ENCODE data around the gene FGD5.

FGD5 gene

GRCh38 chr3:14771593-14772497 is 46.9 kb upstream of the FGD5 start:
- H4K91ac ChIP-seq (ENCODE audit: low read length) = no peak overlapping the region
- H3K9ac ChIP-seq (ENCODE audit: low read length) = no peak overlapping the region
- H3K4me3 ChIP-seq (ENCODE audit: insufficient read depth in 1 of 2, low read depth in 1 of 2, low read length in 2 of 2) = no peak overlapping the region
- H3K4ac ChIP-seq (ENCODE audit: low read depth in 1 of 2, low read length in 2 of 2) = no peak overlapping the region
- no peak overlapping the region for H2AFZ ChIP-seq (ENCODE audit: low read depth, low read length)
- no peaks in the 10 kb centered on the region for H3K79me1 ChIP-seq (replicated peaks; ENCODE audit: low read length, poor library complexity, severe bottlenecking)
- no peak overlapping the region for H2BK12ac ChIP-seq (ENCODE audit: low read length in 2 of 2)
- no peak for DNase-seq
- no peak overlapping the region for H4K8ac ChIP-seq (ENCODE audit: low read length)
- H2BK120ac ChIP-seq (ENCODE audit: low read depth, low read length) = no peak overlapping the region
- H2BK5ac ChIP-seq (ENCODE audit: low read depth, low read length, poor library complexity, severe bottlenecking) = no peak overlapping the region
- H3K23ac ChIP-seq (ENCODE audit: low read length in 2 of 2) = no peak overlapping the region
- no peaks in the 10 kb centered on the region for H3K9me3 ChIP-seq (ENCODE audit: control insufficient read depth, low read length)
- 83% methylated on average over 13 of the region's 18 CpGs for WGBS
- H3K27ac ChIP-seq (ENCODE audit: low read length, poor library complexity, severe bottlenecking) = no peak overlapping the region
- H3K4me2 ChIP-seq (ENCODE audit: low read length, poor library complexity, severe bottlenecking) = no peak overlapping the region
- peak overlapping the region in 1 of 2 experiments; percentile 36 for H3K14ac ChIP-seq (ENCODE audit: low read length in 2 of 2)
- H3K27me3 ChIP-seq (ENCODE audit: control insufficient read depth in 1 of 2, insufficient read depth in 1 of 2, low read length in 2 of 2) = peaks cover 0 to 23% of the 10 kb centered on the region in 2 experiments
- H2AK5ac ChIP-seq (ENCODE audit: low read length, severe bottlenecking) = no peak overlapping the region
- no peaks in the 10 kb centered on the region for H3K4me1 ChIP-seq (ENCODE audit: control insufficient read depth, insufficient read depth, low read depth, low read length)
- H2BK15ac ChIP-seq (ENCODE audit: low read depth, poor library complexity, severe bottlenecking) = no peak overlapping the region
- no peak overlapping the region for H3K18ac ChIP-seq (ENCODE audit: low read depth in 1 of 2, low read length in 2 of 2)
- no peaks in the 10 kb centered on the region for H3K36me3 ChIP-seq (ENCODE audit: control insufficient read depth in 1 of 2, insufficient read depth in 2 of 2, low read depth in 1 of 2, low read length in 2 of 2)

GRCh38 chr3:14772533-14773138 is 46.1 kb upstream of the FGD5 start:
- no peak overlapping the region for H3K23ac ChIP-seq (ENCODE audit: low read length in 2 of 2)
- H2AK5ac ChIP-seq (ENCODE audit: low read length, severe bottlenecking) = no peak overlapping the region
- no peaks in the 10 kb centered on the region for H3K36me3 ChIP-seq (ENCODE audit: control insufficient read depth in 1 of 2, insufficient read depth in 2 of 2, low read depth in 1 of 2, low read length in 2 of 2)
- no peaks in the 10 kb centered on the region for H3K79me1 ChIP-seq (replicated peaks; ENCODE audit: low read length, poor library complexity, severe bottlenecking)
- H2BK5ac ChIP-seq (ENCODE audit: low read depth, low read length, poor library complexity, severe bottlenecking) = no peak overlapping the region
- H3K27me3 ChIP-seq (ENCODE audit: control insufficient read depth in 1 of 2, insufficient read depth in 1 of 2, low read length in 2 of 2) = peaks cover 0 to 18% of the 10 kb centered on the region in 2 experiments
- H3K4me1 ChIP-seq (ENCODE audit: control insufficient read depth, insufficient read depth, low read depth, low read length) = no peaks in the 10 kb centered on the region
- no peak overlapping the region for H2BK12ac ChIP-seq (ENCODE audit: low read length in 2 of 2)
- H2BK120ac ChIP-seq (ENCODE audit: low read depth, low read length) = no peak overlapping the region
- H3K4me2 ChIP-seq (ENCODE audit: low read length, poor library complexity, severe bottlenecking) = no peak overlapping the region
- no peak overlapping the region for H2AFZ ChIP-seq (ENCODE audit: low read depth, low read length)
- H4K8ac ChIP-seq (ENCODE audit: low read length) = no peak overlapping the region
- no peak overlapping the region for H3K4ac ChIP-seq (ENCODE audit: low read depth in 1 of 2, low read length in 2 of 2)
- H3K18ac ChIP-seq (ENCODE audit: low read depth in 1 of 2, low read length in 2 of 2) = no peak overlapping the region
- H3K9ac ChIP-seq (ENCODE audit: low read length) = no peak overlapping the region
- no peak overlapping the region for H3K4me3 ChIP-seq (ENCODE audit: insufficient read depth in 1 of 2, low read depth in 1 of 2, low read length in 2 of 2)
- no peaks in the 10 kb centered on the region for H3K9me3 ChIP-seq (ENCODE audit: control insufficient read depth, low read length)
- no peak overlapping the region for H2BK15ac ChIP-seq (ENCODE audit: low read depth, poor library complexity, severe bottlenecking)
- no peak overlapping the region for H4K91ac ChIP-seq (ENCODE audit: low read length)
- WGBS = 87% methylated on average over 16 of the region's 16 CpGs
- no peak overlapping the region for H3K27ac ChIP-seq (ENCODE audit: low read length, poor library complexity, severe bottlenecking)
- H3K14ac ChIP-seq (ENCODE audit: low read length in 2 of 2) = no peak overlapping the region
- no peak for DNase-seq

- Histone ChIP-seq H3K9ac (ENCODE audit: low read length) (no peak overlapping the region), H3K79me1 (replicated peaks; ENCODE audit: low read length, poor library complexity, severe bottlenecking) (no peaks in the 10 kb centered on the region), H3K18ac (ENCODE audit: low read depth in 1 of 2, low read length in 2 of 2) (no peak overlapping the region), H3K14ac (ENCODE audit: low read length in 2 of 2) (no peak overlapping the region), H3K27ac (ENCODE audit: low read length, poor library complexity, severe bottlenecking) (no peak overlapping the region), H2BK120ac (ENCODE audit: low read depth, low read length) (no peak overlapping the region), H3K23ac (ENCODE audit: low read length in 2 of 2) (no peak overlapping the region), H4K8ac (ENCODE audit: low read length) (no peak overlapping the region), H3K4me1 (ENCODE audit: control insufficient read depth, insufficient read depth, low read depth, low read length) (no peaks in the 10 kb centered on the region), H2AFZ (ENCODE audit: low read depth, low read length) (no peak overlapping the region), H3K4ac (ENCODE audit: low read depth in 1 of 2, low read length in 2 of 2) (no peak overlapping the region), H2BK15ac (ENCODE audit: low read depth, poor library complexity, severe bottlenecking) (no peak overlapping the region), H2AK5ac (ENCODE audit: low read length, severe bottlenecking) (no peak overlapping the region), H3K9me3 (ENCODE audit: control insufficient read depth, low read length) (peaks cover under 1% of the 10 kb centered on the region), H2BK12ac (ENCODE audit: low read length in 2 of 2) (no peak overlapping the region), H2BK5ac (ENCODE audit: low read depth, low read length, poor library complexity, severe bottlenecking) (no peak overlapping the region), H4K91ac (ENCODE audit: low read length) (no peak overlapping the region), H3K4me2 (ENCODE audit: low read length, poor library complexity, severe bottlenecking) (no peak overlapping the region), H3K36me3 (ENCODE audit: control insufficient read depth in 1 of 2, insufficient read depth in 2 of 2, low read depth in 1 of 2, low read length in 2 of 2) (no peaks in the 10 kb centered on the region), H3K27me3 (ENCODE audit: control insufficient read depth in 1 of 2, insufficient read depth in 1 of 2, low read length in 2 of 2) (peaks cover 0 to 14% of the 10 kb centered on the region in 2 experiments), H3K4me3 (ENCODE audit: insufficient read depth in 1 of 2, low read depth in 1 of 2, low read length in 2 of 2) (no peak overlapping the region)
- DNase-seq = no peak
Measured at GRCh38 chr3:14773281-14773680, 45.5 kb upstream of the FGD5 start.

GRCh38 chr3:14773691-14774128 is 45.1 kb upstream of the FGD5 start:
- no peak for DNase-seq
- H2AK5ac ChIP-seq (ENCODE audit: low read length, severe bottlenecking) = no peak overlapping the region
- H3K36me3 ChIP-seq (ENCODE audit: control insufficient read depth in 1 of 2, insufficient read depth in 2 of 2, low read depth in 1 of 2, low read length in 2 of 2) = no peaks in the 10 kb centered on the region
- H3K23ac ChIP-seq (ENCODE audit: low read length in 2 of 2) = no peak overlapping the region
- no peak overlapping the region for H4K91ac ChIP-seq (ENCODE audit: low read length)
- no peak overlapping the region for H2BK12ac ChIP-seq (ENCODE audit: low read length in 2 of 2)
- H2BK120ac ChIP-seq (ENCODE audit: low read depth, low read length) = no peak overlapping the region
- H4K8ac ChIP-seq (ENCODE audit: low read length) = no peak overlapping the region
- WGBS = 87% methylated on average over 6 of the region's 6 CpGs
- no peak overlapping the region for H3K18ac ChIP-seq (ENCODE audit: low read depth in 1 of 2, low read length in 2 of 2)
- no peak overlapping the region for H3K9ac ChIP-seq (ENCODE audit: low read length)
- no peak overlapping the region for H2AFZ ChIP-seq (ENCODE audit: low read depth, low read length)
- H3K4me2 ChIP-seq (ENCODE audit: low read length, poor library complexity, severe bottlenecking) = no peak overlapping the region
- no peaks in the 10 kb centered on the region for H3K4me1 ChIP-seq (ENCODE audit: control insufficient read depth, insufficient read depth, low read depth, low read length)
- H3K9me3 ChIP-seq (ENCODE audit: control insufficient read depth, low read length) = peaks cover 5% of the 10 kb centered on the region
- H3K4ac ChIP-seq (ENCODE audit: low read depth in 1 of 2, low read length in 2 of 2) = no peak overlapping the region
- H3K27me3 ChIP-seq (ENCODE audit: control insufficient read depth in 1 of 2, insufficient read depth in 1 of 2, low read length in 2 of 2) = peaks cover 0 to 10% of the 10 kb centered on the region in 2 experiments
- no peaks in the 10 kb centered on the region for H3K79me1 ChIP-seq (replicated peaks; ENCODE audit: low read length, poor library complexity, severe bottlenecking)
- no peak overlapping the region for H2BK5ac ChIP-seq (ENCODE audit: low read depth, low read length, poor library complexity, severe bottlenecking)
- no peak overlapping the region for H3K27ac ChIP-seq (ENCODE audit: low read length, poor library complexity, severe bottlenecking)
- no peak overlapping the region for H3K14ac ChIP-seq (ENCODE audit: low read length in 2 of 2)
- H3K4me3 ChIP-seq (ENCODE audit: insufficient read depth in 1 of 2, low read depth in 1 of 2, low read length in 2 of 2) = no peak overlapping the region
- no peak overlapping the region for H2BK15ac ChIP-seq (ENCODE audit: low read depth, poor library complexity, severe bottlenecking)
